Inflammatory macrophage treated with lipopolysaccharide for 1 hour (primary cell): ENCODE data around the gene TP53TG3C.
"Not testable (repeated sequence)": the region's sequence is repeated elsewhere in the genome, so short reads cannot be mapped to it uniquely, and the experiment has no call there.

Experiments used
- DNase-seq, 2 donors: peaks; one replicate each; pipeline ENCODE4 v3.0.0-alpha.2; 2020 to 2022

The TP53TG3C gene, protein sequence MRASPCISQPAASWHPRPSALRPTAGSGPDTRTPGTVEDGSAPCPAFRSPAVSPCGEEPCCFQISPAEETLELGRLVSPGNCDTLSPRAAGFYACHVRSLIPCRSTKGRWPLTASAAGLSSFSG

DNA sequence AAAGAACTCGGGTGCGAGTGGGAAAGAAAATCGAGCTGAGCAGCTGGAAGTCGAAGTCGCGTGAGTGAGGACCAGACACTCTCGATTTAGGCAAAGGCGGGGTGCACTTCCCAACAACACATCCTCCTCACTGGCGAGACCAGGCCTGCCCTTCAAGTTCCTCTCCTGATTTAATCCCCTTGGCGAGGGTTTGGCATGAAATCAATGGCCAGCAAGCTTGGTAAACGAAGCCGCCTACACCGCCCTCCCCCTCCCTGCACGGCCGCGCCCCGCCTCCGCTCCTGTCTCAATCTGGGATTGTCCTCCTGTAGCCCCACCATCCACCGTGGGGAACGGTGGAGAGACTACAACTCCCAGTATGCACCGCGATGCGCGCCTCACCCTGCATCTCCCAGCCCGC lies at the start of gene TP53TG3C:
Gene TP53TG3C (plus strand): TSS at position 301 of the 400 bp plus-strand sequence. CDS start 68 bp downstream, at position 369.
- DNase-seq = not testable (repeated sequence)
